Islet precursor cell (in vitro differentiated cells): ENCODE data around the gene KCNK5.

Experiments used
- DNase-seq: peaks from one replicate; pipeline ENCODE4 v3.0.0-alpha.2; 2018

KCNK5 gene, protein sequence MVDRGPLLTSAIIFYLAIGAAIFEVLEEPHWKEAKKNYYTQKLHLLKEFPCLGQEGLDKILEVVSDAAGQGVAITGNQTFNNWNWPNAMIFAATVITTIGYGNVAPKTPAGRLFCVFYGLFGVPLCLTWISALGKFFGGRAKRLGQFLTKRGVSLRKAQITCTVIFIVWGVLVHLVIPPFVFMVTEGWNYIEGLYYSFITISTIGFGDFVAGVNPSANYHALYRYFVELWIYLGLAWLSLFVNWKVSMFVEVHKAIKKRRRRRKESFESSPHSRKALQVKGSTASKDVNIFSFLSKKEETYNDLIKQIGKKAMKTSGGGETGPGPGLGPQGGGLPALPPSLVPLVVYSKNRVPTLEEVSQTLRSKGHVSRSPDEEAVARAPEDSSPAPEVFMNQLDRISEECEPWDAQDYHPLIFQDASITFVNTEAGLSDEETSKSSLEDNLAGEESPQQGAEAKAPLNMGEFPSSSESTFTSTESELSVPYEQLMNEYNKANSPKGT

DNA sequence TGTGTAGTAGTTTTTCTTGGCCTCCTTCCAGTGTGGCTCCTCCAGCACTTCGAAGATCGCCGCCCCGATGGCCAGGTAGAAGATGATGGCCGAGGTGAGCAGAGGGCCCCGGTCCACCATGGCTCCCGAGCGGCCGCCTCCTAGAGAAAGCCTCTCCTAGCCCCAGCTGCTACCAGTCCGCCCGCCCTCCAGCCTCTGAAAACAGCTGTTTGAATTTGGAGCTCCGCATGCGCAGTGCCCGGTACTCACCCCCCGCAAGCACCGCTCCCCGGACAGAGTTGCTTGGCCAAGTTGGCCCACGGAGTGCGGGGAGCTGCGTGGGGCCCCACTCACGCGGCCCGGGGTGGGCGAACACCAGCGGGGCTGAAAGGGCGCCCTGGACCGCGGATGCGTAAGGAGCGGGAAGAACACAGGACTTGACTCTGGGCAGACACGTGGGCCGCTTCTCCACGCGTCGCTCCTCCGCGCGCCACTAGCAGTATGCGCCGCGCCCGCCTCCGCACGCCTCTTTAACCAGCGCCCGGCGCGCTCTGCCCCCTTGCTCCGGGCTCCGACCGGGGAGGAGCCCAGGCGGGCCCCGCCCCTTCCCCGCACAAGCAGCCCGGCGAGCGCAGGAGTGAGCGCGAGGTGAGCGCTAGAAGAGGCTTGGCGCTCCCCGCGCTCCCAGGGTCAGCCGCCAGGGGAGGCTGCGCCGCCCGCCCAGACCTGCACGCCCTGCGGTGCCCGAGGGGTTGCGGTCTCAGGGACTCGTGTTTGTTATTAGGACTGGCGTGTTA, at the start of gene KCNK5:
Gene KCNK5, minus strand, starts transcription at position 484 of the 776 bp plus-strand sequence. Its CDS starts 364 bp downstream, at position 120.
- DNase-seq: peak; percentile 92

DNA sequence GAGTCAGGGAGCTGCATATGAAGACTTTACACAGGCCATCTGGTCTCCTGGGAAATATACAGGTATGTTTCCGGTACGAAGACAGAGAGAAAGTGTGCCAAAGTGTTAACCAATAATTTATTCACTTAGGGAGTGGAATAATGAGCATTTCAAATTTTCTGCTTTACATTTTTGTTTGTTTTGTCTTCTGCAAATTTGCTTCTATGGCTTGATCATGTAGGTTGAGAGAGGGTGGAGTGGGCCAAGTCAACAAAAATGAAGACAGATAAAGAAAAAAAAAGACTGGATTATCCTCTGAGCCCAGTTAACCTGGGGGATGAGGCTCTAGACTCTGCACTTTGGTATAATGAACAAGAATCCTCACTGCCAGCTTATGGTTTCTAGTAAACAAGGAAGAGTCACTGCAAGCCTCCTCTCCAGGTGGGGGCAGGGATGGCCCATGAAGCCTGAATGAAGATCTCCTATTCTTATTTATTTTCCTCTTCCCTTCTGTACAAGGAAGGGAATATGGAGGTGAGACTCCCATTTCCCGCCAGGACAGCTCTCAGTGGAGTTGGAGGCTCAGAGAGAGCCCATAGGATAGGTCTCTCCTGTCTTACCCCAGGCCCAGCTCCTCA, 47.2 kb upstream of the KCNK5 start:
- DNase-seq: no peak

DNA sequence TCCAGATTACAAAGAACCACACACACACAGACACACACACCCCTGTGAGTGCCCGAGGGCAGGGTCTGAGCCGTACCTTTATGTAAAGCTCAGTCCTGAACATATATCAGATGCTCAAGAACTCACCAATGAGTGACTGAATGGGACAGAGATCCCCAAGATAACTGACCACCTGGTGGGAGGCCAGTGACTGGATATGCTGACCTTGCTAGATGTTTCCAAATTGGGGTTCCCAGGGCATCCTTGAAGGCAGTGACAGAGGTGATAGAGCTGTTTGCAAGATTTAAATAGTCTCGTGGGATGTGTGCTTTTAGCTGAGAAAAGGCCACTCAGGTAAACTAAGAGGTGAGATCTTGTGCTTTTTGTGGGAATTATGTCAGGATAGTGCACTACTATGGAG, 45.6 kb upstream of the KCNK5 start:
- no peak for DNase-seq

DNA sequence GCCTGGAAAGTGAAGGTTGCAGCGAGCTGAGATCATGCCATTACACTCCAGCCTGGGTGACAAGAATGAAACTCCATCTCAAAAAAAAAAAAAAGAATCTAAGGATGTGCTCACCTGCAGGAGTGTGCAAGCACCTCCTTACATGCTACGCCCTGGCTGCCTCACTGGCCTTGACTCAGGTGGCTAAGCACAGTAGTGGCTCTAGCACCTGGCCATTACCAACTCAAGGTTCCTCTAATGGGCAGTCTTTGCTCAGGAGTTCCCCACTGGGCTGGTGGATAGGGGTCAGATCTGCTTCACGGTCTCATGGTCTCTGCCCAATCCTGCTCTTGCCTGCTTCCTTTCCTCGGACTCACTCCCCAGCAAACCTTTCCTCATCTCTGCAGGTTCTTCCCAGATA, 45.2 kb upstream of the KCNK5 start:
- no peak for DNase-seq

DNA sequence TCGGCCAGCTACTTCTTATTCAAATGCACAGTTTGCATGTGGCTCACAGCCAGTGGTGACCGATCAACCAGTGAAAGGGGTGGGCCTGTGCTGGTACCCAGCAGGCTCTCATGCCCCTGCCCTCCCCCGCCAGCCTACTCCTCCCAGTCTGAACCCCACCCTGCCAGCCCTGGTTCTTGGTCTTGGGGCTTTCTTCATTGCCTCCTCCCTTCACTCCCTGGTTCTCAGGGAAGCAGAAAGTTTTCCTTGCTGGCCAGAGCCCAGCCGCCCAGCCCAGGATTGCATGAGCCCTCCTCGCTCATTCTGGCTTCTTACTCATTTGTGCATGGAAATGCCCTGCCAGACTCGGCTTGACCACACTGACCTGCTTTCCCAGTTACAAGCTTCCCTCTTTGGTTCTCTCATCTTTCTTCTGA, 44.1 kb upstream of the KCNK5 start:
- no peak for DNase-seq

DNA sequence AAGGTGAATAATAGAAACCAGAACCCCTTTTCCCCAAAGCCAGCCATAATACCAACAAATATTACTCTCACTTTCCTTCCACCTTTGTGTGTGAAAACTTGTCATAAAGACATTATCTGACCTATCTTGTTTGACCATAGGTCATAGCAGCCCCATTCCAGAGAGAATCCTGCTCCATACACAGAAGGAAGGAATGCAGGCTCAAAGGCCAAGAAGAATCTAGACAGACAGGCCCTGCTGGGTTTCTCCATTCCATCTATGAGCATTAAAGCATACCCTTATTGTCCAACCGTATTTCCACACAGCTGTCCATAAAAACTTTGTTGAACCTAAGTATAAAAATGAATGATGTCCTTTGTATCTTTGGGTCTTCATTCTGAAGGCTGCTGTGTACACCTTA, 40.7 kb upstream of the KCNK5 start:
- peak; percentile 68 for DNase-seq

DNA sequence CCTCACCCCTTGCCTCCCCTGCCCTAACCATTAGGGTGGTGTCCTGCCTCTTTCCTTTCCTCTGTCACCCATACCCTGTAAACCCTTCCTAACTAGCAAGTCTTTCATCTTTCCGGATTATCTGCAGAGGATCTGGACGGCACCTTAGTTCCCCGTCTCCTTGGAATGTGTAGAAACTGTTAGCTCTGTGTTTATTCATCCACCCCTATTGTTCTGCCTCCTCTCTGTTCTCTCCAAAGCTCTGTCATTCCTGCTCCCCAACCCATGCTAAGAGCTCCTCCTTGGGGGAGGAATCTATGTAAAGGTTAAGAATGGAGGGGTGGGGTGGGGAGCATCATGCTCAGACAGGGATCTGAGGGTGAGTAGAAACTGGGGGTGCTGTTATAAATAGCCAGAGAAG, 39.4 kb upstream of the KCNK5 start:
- no peak for DNase-seq

DNA sequence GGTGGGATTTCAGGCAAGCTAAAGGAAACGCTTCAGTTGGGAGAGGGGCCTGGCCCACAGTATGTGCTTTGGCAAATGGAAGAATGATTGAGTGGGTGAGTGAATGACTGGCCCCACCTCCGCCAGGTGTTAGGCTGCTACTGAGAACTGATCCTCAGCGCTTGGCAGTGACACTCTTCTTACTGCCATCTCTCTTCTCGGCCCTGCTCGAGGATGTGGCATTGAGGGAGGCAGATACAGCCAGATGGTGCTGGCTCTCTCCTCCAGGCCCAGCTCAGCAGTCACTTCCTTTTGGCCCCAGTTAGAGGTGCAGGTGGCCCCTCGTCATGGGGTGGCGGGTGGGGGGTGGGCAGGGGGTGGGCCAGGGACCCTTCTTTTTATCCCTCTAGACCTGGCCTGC, 38.9 kb upstream of the KCNK5 start:
- DNase-seq: no peak

DNA sequence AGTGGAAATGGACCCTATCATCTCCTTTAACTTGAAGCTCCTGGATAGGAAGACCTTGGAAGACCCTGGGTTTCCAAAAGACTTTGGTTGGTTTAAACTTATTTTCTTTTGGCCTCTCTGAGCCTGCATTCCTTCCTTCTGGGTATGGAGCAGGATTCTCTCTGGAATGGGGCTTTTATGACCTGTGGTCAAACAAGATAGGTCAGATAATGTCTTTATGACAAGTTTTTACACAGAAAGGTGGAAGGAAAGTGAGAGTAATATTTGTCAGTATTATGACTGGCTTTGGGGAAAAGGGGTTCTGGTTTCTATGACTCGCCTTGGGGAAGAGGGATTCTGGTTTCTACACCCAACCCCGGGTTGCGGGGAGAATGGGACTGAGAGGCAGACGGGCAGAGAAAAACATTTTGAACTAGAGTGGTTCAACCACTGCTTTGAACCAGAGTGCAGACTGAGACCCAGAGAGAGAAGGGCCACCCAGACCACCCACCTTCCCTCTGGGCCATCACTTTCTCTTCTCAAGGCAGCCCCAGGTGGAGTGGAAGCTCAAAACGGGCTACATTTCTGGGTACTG, 37.6 kb upstream of the KCNK5 start:
- peak; percentile 57 for DNase-seq

DNA sequence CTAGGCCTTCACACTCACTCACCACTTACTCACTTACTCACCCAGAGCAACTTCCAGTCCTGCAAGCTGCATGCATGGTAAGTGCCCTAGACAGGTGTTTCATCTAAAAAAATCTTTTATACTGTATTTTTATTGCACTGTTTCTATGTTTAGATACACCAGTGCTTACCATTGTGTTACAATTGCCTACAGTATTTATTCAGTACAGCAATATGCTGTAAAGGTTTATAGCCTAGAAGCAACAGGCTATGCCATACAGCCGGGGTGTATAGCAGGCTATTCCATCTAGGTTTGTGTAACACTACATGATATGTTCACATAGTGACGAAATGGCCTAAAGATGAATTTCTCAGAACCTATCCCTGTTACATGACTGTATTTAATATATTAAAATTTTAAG, 37.1 kb upstream of the KCNK5 start:
- no peak for DNase-seq

DNA sequence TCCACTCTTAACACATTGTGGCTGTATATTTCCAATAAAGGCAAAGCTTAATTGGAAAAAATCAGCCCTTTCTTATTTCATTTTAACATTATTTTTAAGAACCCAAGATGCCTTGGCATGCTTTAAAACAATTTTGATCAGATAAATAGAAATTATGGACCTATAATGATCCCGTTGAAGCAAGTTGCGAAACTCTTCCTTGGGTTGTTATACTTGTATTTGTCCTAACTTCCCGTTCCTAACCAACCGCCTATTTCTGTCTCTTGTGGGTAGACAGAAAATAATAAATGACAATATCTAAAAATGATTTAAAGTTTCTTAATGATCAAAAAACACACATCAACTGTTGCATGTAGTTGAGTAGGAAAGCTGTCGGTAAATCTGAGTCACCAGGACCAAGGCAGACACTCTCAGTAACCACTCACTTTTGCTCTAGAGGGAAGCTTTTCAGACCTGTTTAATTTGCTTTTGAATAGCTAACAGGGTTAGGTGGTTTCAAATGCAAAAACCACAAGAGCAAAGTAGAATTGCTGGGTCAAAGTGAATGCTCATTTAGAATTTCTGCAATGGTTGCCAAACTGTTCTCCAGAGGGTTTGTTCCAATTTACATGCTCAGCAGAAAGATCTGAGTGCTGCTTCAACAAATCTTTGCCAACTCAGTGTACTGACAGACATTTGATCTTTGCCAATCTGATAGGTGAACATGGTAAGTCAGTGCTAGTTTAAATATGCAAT, 34.2 kb upstream of the KCNK5 start:
- DNase-seq: no peak

DNA sequence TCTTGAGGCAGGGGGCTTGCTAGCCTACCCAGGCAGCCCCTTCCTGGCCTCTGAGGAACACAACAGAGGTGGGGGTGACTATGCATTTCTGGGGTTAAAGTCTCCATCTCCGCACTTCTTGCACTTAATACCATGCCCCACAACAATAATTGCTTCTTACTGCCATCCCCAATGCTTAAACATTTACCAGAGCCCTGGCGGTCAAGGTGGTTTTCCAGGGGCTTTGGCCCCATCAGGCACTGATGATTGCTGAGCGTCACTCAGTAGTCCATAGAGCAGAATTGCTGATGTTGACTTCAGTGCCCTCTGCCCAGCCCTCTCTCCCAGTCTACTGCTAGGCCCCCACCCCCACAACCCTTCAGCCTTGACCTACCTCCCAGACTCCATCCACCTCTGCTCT, 32.5 kb upstream of the KCNK5 start:
- no peak for DNase-seq

DNA sequence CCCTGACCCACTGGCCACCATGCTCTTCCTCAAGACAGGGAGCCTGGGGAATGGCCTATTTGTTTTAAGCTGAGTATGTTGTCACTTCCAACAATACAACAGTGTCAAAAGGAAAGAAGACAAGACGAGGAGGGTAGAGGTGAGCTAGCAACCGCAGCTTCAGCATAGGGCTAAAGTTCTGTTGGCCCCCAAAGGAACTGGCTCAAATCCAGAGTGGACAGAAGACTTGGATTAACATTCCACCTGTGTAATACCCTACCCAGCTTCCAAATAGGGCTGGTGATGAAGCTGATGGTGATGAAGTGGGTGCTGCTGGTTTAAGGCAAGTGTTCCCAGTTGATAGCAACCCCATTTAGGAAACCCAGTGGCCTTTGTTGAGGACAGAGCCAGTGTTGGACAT, 31.7 kb upstream of the KCNK5 start:
- DNase-seq: no peak

DNA sequence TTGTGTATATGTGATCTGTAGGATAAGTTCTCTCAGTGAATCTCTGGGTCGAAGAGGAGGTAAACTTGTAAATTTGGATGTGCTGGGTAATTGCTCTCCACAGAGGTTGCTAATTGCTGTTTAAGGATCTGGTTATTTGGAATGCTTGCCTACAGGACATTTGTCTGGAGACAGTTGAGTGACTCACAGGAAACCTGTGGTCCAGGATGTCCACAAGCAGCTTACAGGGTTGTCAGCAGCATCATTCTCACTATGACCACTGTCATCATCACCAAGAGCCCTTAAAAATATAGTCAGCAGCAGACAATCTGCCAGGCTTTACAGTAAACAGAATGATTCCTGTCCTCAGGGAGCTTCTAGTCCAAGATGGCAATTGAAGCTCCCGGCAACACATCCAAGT, 31.2 kb upstream of the KCNK5 start:
- DNase-seq: peak; percentile 72

DNA sequence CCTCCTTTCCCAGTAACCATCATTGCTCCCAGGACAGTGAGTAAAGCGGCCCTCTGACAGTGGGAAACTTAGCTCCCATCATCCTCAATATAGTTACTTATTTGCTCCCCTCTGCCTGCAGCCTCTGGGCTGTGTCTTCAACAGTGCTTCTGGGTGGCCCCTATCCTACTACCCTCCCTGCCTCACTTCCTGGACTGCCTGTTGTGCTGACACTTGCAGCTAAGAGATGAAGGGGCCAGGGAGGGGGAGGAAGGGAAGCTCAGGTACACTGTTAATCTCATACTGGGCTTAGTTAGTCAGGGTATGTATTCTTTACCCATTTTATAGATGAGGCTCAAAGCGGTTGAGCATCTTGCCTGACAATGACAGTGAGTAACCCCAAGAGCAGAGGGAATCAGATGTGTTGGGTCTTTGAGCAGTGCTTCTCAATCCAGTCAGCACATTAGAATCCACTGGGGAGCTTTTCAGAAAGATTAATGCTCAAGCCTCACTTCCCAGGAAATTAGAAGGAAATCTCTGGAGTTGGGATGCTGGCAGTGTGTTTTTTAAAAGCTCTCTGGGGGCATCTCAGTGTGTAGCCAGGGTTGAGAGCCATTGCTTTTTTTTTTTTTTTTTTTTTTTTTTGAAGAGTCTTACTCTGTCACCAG, 27.1 kb upstream of the KCNK5 start:
- DNase-seq: no peak

DNA sequence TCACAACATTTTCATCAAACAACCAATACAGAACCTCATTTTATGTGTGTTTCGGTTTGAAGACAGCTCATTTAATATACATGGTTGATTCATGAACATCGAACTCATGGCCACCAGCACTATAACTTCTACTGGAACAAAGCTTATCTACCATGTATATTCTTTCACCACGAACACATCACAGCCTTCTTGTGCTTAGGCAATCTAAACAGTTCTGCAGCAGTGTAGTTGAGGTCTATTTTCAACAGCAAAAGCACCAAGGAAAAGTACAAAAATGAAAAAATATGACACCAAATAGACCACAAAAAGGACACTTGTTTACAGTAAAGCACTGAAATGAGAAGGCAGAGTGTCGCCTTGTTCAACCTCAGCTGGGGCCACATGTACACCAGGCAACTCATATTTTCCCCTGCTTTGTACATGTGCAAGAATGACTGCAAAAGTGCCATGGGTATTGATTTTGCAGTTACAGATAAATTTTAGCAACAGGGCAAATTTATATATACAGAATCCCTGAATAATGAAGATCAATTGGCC, 25.8 kb upstream of the KCNK5 start:
- no peak for DNase-seq

DNA sequence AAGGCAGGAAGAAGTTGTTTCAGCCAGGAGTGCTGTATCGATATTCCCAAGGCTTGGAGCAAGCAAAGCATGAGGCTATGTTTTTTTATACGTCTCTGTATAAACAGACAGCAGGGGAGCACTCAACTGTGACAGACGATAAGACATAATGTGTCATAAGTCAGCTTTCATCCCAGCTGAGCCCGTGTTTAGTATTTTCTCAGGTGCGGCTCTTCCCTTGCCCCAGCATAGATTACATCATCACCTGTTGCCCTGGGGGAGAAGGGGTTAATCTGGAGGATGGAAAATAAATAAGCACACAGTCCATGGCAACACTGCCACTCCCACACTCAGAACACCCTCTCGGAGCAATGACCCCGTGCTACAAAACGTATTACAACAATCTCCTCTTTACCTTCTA, 22.1 kb upstream of the KCNK5 start:
- DNase-seq: no peak

DNA sequence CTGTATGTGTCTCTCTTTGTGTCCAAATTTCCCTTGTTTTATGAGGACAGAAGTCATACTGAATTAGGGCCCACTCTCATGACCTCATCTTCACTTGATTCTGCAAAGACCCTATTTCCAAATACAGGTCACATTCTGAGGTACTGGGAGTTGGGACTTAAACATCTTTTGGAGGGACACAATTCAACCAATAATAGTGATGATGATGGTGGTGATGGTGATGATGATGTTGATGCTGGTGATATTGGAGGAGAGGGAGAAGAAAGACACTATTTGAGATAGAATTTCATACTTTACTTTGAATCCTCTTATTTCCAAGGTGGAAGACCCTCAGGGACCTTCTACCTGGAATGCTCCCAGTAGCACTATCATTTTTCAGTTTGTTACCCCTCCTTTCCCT, 21.2 kb upstream of the KCNK5 start:
- DNase-seq: no peak

DNA sequence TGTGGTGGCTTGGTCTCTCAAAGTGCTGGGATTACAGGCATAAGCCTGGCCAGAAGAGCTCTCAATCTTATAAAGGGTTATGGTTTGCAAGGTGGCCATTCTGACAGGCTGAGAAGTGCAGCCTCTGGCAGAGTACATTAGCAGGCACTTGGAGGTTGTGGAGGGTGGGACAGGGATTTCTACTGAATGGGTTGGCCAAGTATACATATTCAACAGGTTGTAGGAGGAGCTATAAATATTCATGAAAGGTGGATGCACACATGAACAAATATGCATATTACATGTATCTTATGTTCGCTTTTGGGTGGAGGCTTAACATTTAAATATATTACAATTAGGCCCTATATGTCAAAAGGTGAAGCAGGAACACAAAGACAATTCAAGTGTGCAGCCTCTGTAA, 20.0 kb upstream of the KCNK5 start:
- no peak for DNase-seq

DNA sequence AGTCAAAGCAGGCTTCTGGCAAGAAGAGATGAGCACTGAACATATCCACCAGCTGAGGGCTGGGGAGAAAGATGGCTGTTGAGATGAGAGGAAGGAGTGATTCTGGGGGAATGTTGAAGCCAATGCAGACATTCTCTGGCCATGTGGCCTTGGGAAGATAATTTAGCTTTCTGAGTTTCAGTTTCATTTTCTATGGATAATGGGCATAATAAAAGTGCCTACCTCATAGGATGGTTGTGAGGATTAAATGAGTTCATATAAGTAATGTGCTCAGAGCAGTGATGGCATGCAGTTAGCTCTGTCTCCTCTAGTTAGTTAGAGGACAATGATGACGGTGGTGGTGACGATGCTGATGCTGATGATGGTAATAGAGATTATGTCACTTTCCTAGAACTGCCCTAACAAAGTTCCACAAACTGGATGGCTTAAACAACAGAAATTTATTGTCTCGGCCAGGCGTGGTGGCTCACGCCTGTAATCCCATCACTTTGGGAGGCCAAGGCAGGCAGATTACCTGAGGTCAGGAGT, 18.5 kb upstream of the KCNK5 start:
- no peak for DNase-seq

DNA sequence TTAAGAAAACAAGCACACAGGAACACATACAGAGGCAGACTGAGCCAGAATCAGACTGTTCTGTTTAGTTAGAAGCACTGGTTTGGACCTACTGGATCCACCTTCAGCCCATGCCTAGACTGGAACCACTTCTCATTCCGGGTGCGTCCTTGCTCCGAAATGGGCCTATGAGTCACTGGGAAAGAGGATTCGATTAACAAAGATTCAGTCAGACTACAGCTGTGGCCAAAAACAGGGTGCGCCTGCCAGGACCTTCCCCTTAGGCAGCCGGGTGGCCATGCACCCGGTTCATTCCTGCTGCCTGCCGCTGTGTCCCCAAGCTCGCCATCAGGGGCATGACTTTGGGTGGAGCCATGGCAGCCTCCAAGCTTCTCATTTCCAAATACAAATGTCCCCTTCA, 14.5 kb upstream of the KCNK5 start:
- no peak for DNase-seq
